ENCODE data around the gene ST6GAL1. TPM values are rescaled to one million over a fixed set of nuclear protein-coding genes. Genes with fewer than 3 reads are reported as not detected.

ST6GAL1 gene
- total and polyA plus RNA-seq, 2 of the 13 experiments (the other 11 are each of a cell fraction or from before 2014, with no cell fraction given): 79.9 to 164 TPM

- TF ChIP-seq RFX1 (IDR thresholded peaks at IDR 0.05) (no peak), SRY (CRISPR knock-in tag; IDR thresholded peaks at IDR 0.05) (no peak), NFIC (IDR thresholded peaks at IDR 0.05; ENCODE audit: low read length) (no peak), DMTF1 (CRISPR knock-in tag; IDR thresholded peaks at IDR 0.05) (no peak), ZNF232 (CRISPR knock-in tag; IDR thresholded peaks at IDR 0.05; ENCODE audit: borderline replicate concordance) (no peak), ZNF678 (CRISPR knock-in tag; IDR thresholded peaks at IDR 0.05) (no peak), ZNF543 (CRISPR knock-in tag; IDR thresholded peaks at IDR 0.05) (no peak), POLR2A (IDR thresholded peaks at IDR 0.05; ENCODE audit: insufficient read depth in 1 of 2, low read depth in 2 of 2, low read length in 2 of 2) (peak; percentile 42 to 44; a peak in 2 of 4 replicates), ZNF503 (CRISPR knock-in tag; IDR thresholded peaks at IDR 0.05) (no peak), ZNF20 (CRISPR knock-in tag; IDR thresholded peaks at IDR 0.05) (no peak; the same call in 1 of the 2 replicates), ZNF205 (CRISPR knock-in tag; IDR thresholded peaks at IDR 0.05) (no peak), BORCS8-MEF2B (CRISPR knock-in tag; IDR thresholded peaks at IDR 0.05) (no peak), RORA (CRISPR knock-in tag; IDR thresholded peaks at IDR 0.05) (0 out of 2 replicates have a peak, but pooled peaks have one; percentile 48), ZFP90 (CRISPR knock-in tag; IDR thresholded peaks at IDR 0.05; ENCODE audit: borderline replicate concordance) (no peak; the same call in 1 of the 2 replicates), ZNF34 (CRISPR knock-in tag; IDR thresholded peaks at IDR 0.05; ENCODE audit: borderline replicate concordance) (no peak)
- TF ChIP-seq, protein P1, sequence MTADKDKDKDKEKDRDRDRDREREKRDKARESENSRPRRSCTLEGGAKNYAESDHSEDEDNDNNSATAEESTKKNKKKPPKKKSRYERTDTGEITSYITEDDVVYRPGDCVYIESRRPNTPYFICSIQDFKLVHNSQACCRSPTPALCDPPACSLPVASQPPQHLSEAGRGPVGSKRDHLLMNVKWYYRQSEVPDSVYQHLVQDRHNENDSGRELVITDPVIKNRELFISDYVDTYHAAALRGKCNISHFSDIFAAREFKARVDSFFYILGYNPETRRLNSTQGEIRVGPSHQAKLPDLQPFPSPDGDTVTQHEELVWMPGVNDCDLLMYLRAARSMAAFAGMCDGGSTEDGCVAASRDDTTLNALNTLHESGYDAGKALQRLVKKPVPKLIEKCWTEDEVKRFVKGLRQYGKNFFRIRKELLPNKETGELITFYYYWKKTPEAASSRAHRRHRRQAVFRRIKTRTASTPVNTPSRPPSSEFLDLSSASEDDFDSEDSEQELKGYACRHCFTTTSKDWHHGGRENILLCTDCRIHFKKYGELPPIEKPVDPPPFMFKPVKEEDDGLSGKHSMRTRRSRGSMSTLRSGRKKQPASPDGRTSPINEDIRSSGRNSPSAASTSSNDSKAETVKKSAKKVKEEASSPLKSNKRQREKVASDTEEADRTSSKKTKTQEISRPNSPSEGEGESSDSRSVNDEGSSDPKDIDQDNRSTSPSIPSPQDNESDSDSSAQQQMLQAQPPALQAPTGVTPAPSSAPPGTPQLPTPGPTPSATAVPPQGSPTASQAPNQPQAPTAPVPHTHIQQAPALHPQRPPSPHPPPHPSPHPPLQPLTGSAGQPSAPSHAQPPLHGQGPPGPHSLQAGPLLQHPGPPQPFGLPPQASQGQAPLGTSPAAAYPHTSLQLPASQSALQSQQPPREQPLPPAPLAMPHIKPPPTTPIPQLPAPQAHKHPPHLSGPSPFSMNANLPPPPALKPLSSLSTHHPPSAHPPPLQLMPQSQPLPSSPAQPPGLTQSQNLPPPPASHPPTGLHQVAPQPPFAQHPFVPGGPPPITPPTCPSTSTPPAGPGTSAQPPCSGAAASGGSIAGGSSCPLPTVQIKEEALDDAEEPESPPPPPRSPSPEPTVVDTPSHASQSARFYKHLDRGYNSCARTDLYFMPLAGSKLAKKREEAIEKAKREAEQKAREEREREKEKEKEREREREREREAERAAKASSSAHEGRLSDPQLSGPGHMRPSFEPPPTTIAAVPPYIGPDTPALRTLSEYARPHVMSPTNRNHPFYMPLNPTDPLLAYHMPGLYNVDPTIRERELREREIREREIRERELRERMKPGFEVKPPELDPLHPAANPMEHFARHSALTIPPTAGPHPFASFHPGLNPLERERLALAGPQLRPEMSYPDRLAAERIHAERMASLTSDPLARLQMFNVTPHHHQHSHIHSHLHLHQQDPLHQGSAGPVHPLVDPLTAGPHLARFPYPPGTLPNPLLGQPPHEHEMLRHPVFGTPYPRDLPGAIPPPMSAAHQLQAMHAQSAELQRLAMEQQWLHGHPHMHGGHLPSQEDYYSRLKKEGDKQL (CRISPR knock-in tag; IDR thresholded peaks at IDR 0.05; ENCODE audit: low read depth): no peak
Observed at GRCh38 chr3:187040516-187041361, 110.4 kb downstream of the ST6GAL1 start (continued).

Measured in HepG2 (cell line).